Pancreas (tissue), 10 donors: ENCODE data around the gene NAA11. TPM values are rescaled to one million over a fixed set of nuclear protein-coding genes. Genes with fewer than 3 reads are reported as not detected.

Experiments used
- ATAC-seq, 4 donors: fragments of 200-7000 bp; cut with Tn5 transposase; one replicate each; pipeline versions ENCODE4 v1.8.0 to v1.9.1; 2020; ENCODE audit warnings: mild to moderate bottlenecking in 4 of 4, moderate library complexity in 4 of 4
- DNase-seq, 6 donors: peaks; one replicate each; pipeline ENCODE4 v3.0.0-alpha.2; 2020
- FAIRE-seq: peaks from 2 replicates; lab custom pipeline; 2012; peaks lifted over from hg19 to GRCh38; lab: Jason Lieb, UNC
- H3K27ac ChIP-seq, 4 donors: fragments of 200-600 bp; sonication (generic); 1 replicate in 3 of 4; 2 replicates in 1 of 4; pipeline versions ENCODE4 v1.5.0 to v1.8.0; 2020
- H3K27me3 ChIP-seq, 4 donors: fragments of 200-600 bp; one replicate each; pipeline ENCODE4 v1.8.0; 2021
- H3K36me3 ChIP-seq, 3 donors: fragments of 200-600 bp; sonication (generic) in 1 of 3; one replicate each; pipeline versions ENCODE4 v1.5.0 to v1.8.0; 2020 to 2021
- H3K4me1 ChIP-seq, 3 donors: fragments of 200-600 bp; one replicate each; pipeline ENCODE4 v1.8.0; 2021
- H3K4me3 ChIP-seq, 4 donors: fragments of 200-600 bp; sonication (generic) in 2 of 4; one replicate each; pipeline versions ENCODE4 v1.5.0 to v1.8.0; 2020 to 2021
- H3K9me3 ChIP-seq, 4 donors: fragments of 200-600 bp; one replicate each; pipeline ENCODE4 v1.8.0; 2021
- CTCF ChIP-seq, 4 donors: fragments of 200-600 bp; sonication (generic) in 3 of 4; IDR thresholded peaks; one replicate each; pipeline versions ENCODE4 v1.5.0 to v1.8.0; 2021; ENCODE audit warnings: antibody characterized with exemption in 4 of 4
- WGBS, 2 donors: extraction: QIAGEN DNeasy Blood & Tissue Kit; methylation state at CpG; one replicate each; pipeline ENCODE4 v1.1.7; 2013; 5-methylcytosine and 5-hydroxymethylcytosine counted together
- intact Hi-C, 3 donors: fragments of 100-400 bp; cut with DNase I; formaldehyde crosslinking; loops; one replicate each; pipeline versions ENCODE4 v1.11.1 to v1.14.2; 2022
- polyA plus RNA-seq, 2 donors: library from polyadenylated mRNA; stranded (reverse); fragments of 200-250 nt; gene quantifications; one replicate each; pipeline ENCODE4 v1.2.3, GENCODE V29; 2013
- total RNA-seq, 6 donors: library from RNA; stranded (reverse); fragmentation: NEBNext Ultra II Directional in 4 of 6; extraction: Animal tissue kit (Norgen Biotek cat#: 25700) in 4 of 6; gene quantifications; one replicate each; pipeline versions ENCODE4 v1.2.1 to v1.2.4, GENCODE V29; 2021 to 2023
- donor health status: healthy with polysubstance abuse.
- donor health status: DM: no; HTN: no; CAD: no; lungs with moderate emphysema.
- donor health status: DM: no; HTN: no; CAD: no.
- donor health status: control.
- donor health status: control.
- donor health status: Bipolar disorder and iron deficiency.
- donor health status: DM: yes; HTN: yes; CAD: no.
- donor health status: DM: no; HTN: no; CAD: no.
- donor health status: DM: no; HTN: no; CAD: no.
- donor health status: DM: yes; HTN: yes; CAD: no.

The NAA11 gene
- total RNA-seq (not detected), polyA plus RNA-seq (not detected)

- no peak for ATAC-seq
- Histone ChIP-seq H3K36me3 (no peaks in the 10 kb centered on the region), H3K4me1 (no peaks in the 10 kb centered on the region), H3K4me3 (no peak within 1 kb of the TSS), H3K27ac (no peak within 1 kb of the TSS), H3K9me3 (no peaks in the 10 kb centered on the region), H3K27me3 (no peaks in the 10 kb centered on the region)
- no peak for TF ChIP-seq CTCF (IDR thresholded peaks at IDR 0.05)
- 81 to 85% methylated on average over 19 of the region's 19 CpGs for WGBS, 2 donors
- no peak for FAIRE-seq
- intact Hi-C loops: no loop called here
- DNase-seq: no peak
Measured at GRCh38 chr4:79325864-79326328, at the start of gene NAA11. Gene NAA11 (minus strand): TSS chr4:79326061. CDS start chr4:79325877, 184 bp downstream.

- Histone ChIP-seq H3K27ac (no peak overlapping the region), H3K27me3 (no peaks in the 10 kb centered on the region), H3K4me1 (no peaks in the 10 kb centered on the region), H3K4me3 (no peak overlapping the region), H3K36me3 (no peaks in the 10 kb centered on the region), H3K9me3 (no peaks in the 10 kb centered on the region)
- ATAC-seq (no peak), FAIRE-seq (no peak), DNase-seq (no peak)
- no peak for TF ChIP-seq CTCF (IDR thresholded peaks at IDR 0.05)
- WGBS, 2 donors: 56 to 59% methylated on average over 2 of the region's 2 CpGs
- intact Hi-C loops: no loop called here
Measured at GRCh38 chr4:79370026-79370425, 44.2 kb upstream of the NAA11 start.

- WGBS, 2 donors: 79 to 92% methylated on average over 2 of the region's 2 CpGs
Measured at GRCh38 chr4:79367096-79367495, 41.2 kb upstream of the NAA11 start.

GRCh38 chr4:79366422-79366821 is 40.6 kb upstream of the NAA11 start:
- H3K36me3 ChIP-seq: no peaks in the 10 kb centered on the region
- intact Hi-C loops: no loop called here
- no peaks in the 10 kb centered on the region for H3K9me3 ChIP-seq
- no peaks in the 10 kb centered on the region for H3K27me3 ChIP-seq
- H3K27ac ChIP-seq: no peak overlapping the region
- H3K4me3 ChIP-seq: no peak overlapping the region
- ATAC-seq (no peak), DNase-seq (no peak), FAIRE-seq (no peak)
- no peaks in the 10 kb centered on the region for H3K4me1 ChIP-seq
- TF ChIP-seq CTCF (IDR thresholded peaks at IDR 0.05): no peak

More at GRCh38 chr4:79367096-79367495, 41.2 kb upstream of the NAA11 start:
- intact Hi-C loops: no loop called here
- ATAC-seq (no peak), DNase-seq (no peak), FAIRE-seq (no peak)
- Histone ChIP-seq H3K27ac (no peak overlapping the region), H3K27me3 (no peaks in the 10 kb centered on the region), H3K9me3 (no peaks in the 10 kb centered on the region), H3K4me1 (no peaks in the 10 kb centered on the region), H3K36me3 (no peaks in the 10 kb centered on the region), H3K4me3 (no peak overlapping the region)
- no peak for TF ChIP-seq CTCF (IDR thresholded peaks at IDR 0.05)

GRCh38 chr4:79364061-79364460 is 38.2 kb upstream of the NAA11 start:
- no peaks in the 10 kb centered on the region for H3K9me3 ChIP-seq
- DNase-seq: no peak
- 62 to 65% methylated on average over 6 of the region's 6 CpGs for WGBS, 2 donors
- H3K27ac ChIP-seq: no peak overlapping the region
- no peaks in the 10 kb centered on the region for H3K27me3 ChIP-seq
- intact Hi-C loops: no loop called here
- H3K36me3 ChIP-seq: no peaks in the 10 kb centered on the region
- H3K4me3 ChIP-seq: no peak overlapping the region
- no peak for FAIRE-seq
- ATAC-seq: no peak
- TF ChIP-seq CTCF (IDR thresholded peaks at IDR 0.05): no peak
- H3K4me1 ChIP-seq: no peaks in the 10 kb centered on the region
